ENCODE data around the gene ACTN1.

ACTN1 gene

GRCh38 chr14:68908803-68909202 lies 70.3 kb downstream of the ACTN1 start:
- no peak for DNase-seq

- DNase-seq = no peak
These were observed 70.9 kb downstream of the ACTN1 start for GRCh38 chr14:68908201-68908600.

- no peak for DNase-seq
These were observed 72.7 kb downstream of the ACTN1 start for GRCh38 chr14:68906439-68906838.

- no peak for DNase-seq
These were observed 73.8 kb downstream of the ACTN1 start for GRCh38 chr14:68905107-68905895.

GRCh38 chr14:68902357-68902756 lies 76.7 kb downstream of the ACTN1 start:
- no peak for DNase-seq

- no peak for DNase-seq
These were observed 80.0 kb downstream of the ACTN1 start for GRCh38 chr14:68899033-68899603.

GRCh38 chr14:68898248-68899032 lies 80.7 kb downstream of the ACTN1 start:
- DNase-seq = no peak

- no peak for DNase-seq
These were observed 81.4 kb downstream of the ACTN1 start for GRCh38 chr14:68897559-68898155.

- DNase-seq = no peak
These were observed 83.0 kb downstream of the ACTN1 start for GRCh38 chr14:68896132-68896531.

- no peak for DNase-seq
These were observed 84.0 kb downstream of the ACTN1 start for GRCh38 chr14:68894802-68895703.

- DNase-seq = no peak
These were observed 85.0 kb downstream of the ACTN1 start for GRCh38 chr14:68894123-68894522.

- DNase-seq = no peak
These were observed 85.5 kb downstream of the ACTN1 start for GRCh38 chr14:68893566-68893965.

- DNase-seq = no peak
These were observed 86.1 kb downstream of the ACTN1 start for GRCh38 chr14:68892961-68893360.

- DNase-seq = no peak
These were observed 87.0 kb downstream of the ACTN1 start for GRCh38 chr14:68891851-68892660.

- no peak for DNase-seq
These were observed 88.8 kb downstream of the ACTN1 start for GRCh38 chr14:68890173-68890931.

GRCh38 chr14:68888883-68889282 lies 90.2 kb downstream of the ACTN1 start:
- DNase-seq = no peak

GRCh38 chr14:68888025-68888850 lies 90.9 kb downstream of the ACTN1 start:
- no peak for DNase-seq

- DNase-seq = no peak
These were observed 93.0 kb downstream of the ACTN1 start for GRCh38 chr14:68886109-68886434.

- no peak for DNase-seq
These were observed 93.6 kb downstream of the ACTN1 start for GRCh38 chr14:68885226-68886108.

Measured in SW 1271 (cell line).